ENCODE measurements around the gene NPEPPS.

DNA sequence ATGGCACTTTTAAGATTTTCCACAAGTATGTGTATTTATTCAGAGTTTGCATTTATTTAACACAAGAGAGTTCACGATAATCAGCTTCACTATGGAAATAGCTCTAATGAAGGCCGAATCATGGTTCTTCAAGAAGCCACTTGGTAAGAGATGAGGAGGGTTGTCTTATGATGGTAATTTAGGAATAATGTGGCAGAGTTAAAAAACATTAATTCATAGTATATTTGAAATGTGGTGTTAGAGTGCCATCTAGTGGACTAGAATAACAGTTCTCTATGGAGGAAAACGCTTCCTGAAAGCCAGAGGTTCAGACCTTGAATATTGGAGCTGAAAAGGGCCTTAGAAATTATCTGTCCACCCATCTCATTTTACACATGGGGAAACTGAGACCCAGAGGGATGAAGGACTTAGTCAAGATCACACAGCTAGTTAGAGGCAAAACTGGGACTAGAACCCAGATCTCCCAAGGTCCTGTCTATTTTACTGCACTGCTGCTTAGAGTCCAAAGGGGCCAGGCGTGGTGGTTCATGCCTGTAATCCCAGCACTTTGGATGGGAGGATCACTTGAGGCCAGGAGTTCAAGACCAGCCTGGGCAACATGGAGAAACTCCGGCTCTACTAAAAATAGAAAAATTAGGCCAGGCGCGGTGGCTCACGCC, 85.0 kb downstream of the NPEPPS start:
- TF ChIP-seq, protein P1, sequence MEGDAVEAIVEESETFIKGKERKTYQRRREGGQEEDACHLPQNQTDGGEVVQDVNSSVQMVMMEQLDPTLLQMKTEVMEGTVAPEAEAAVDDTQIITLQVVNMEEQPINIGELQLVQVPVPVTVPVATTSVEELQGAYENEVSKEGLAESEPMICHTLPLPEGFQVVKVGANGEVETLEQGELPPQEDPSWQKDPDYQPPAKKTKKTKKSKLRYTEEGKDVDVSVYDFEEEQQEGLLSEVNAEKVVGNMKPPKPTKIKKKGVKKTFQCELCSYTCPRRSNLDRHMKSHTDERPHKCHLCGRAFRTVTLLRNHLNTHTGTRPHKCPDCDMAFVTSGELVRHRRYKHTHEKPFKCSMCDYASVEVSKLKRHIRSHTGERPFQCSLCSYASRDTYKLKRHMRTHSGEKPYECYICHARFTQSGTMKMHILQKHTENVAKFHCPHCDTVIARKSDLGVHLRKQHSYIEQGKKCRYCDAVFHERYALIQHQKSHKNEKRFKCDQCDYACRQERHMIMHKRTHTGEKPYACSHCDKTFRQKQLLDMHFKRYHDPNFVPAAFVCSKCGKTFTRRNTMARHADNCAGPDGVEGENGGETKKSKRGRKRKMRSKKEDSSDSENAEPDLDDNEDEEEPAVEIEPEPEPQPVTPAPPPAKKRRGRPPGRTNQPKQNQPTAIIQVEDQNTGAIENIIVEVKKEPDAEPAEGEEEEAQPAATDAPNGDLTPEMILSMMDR (IDR thresholded peaks at IDR 0.05), result peak; percentile 84
- no peak for TF ChIP-seq EZH2 (IDR thresholded peaks at IDR 0.05)

Data from neural progenitor cell (in vitro differentiated cells).